Adrenal gland (tissue), 5 donors: ENCODE measurements around the gene GPHN.
"Not testable (repeated sequence)": the region's sequence is repeated elsewhere in the genome, so short reads cannot be mapped to it uniquely, and the experiment has no call there.

Experiments used
- CTCF ChIP-seq, 6 experiments: fragments of 450-650 bp in 4 of 6; fragments of 200-600 bp in 2 of 6; sonication (generic) in 1 of 6; IDR thresholded peaks; 1 replicate in 5 of 6; 2 replicates in 1 of 6; pipeline versions ENCODE4 v1.5.1 to v1.8.0; 2016 to 2021; ENCODE audit warnings: antibody characterized with exemption in 6 of 6, mild to moderate bottlenecking in 2 of 6, moderate library complexity in 1 of 6
- POLR2A ChIP-seq, 2 donors: fragments of 450-650 bp; IDR thresholded peaks; one replicate each; pipeline ENCODE4 v1.6.1; 2017; ENCODE audit warnings: antibody characterized with exemption in 2 of 2, mild to moderate bottlenecking in 2 of 2, moderate library complexity in 1 of 2
- donor health status: DM: no; HTN: no; CAD: no.

GRCh38 chr14:66587753-66588152, 79.8 kb downstream of the GPHN start:
- TF ChIP-seq CTCF, POLR2A (IDR thresholded peaks at IDR 0.05): not testable (repeated sequence)
